Measurements from ENCODE around the gene AQR.

Gene AQR

DNA sequence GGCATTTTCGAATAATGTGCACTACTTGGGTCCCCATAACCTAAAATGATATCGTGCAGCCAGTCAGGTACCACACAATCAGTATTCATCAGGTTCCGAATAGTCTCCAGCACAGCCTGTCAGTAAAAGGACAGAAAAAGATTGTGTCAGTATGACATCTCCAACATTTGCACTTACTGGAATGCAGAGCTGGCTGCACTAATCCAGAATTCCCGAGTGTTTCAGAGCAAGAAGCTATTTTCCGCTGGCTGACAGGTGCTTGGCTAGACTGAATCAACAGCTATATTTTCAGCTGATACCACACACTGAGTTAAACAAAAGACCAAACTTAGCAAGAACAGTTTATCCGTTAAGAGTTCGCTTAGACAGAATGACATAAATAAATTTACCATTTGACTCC is 68.8 kb downstream of the AQR start:
- Histone ChIP-seq H3K4me1 (ENCODE audit: control insufficient read depth, low read length) (no peaks in the 10 kb centered on the region), H3K27ac (ENCODE audit: low read depth, low read length) (no peak overlapping the region), H3K9me2 (replicated peaks; ENCODE audit: control insufficient read depth, low read length) (no peaks in the 10 kb centered on the region), H3K4me3 (ENCODE audit: low read length) (no peak overlapping the region), H3F3A (ENCODE audit: control insufficient read depth, insufficient read depth) (0 out of 2 replicates have a peak, but pooled peaks cover 2% of the 10 kb centered on the region), H4K20me1 (ENCODE audit: control insufficient read depth, insufficient read depth, low read depth, low read length) (no peaks in the 10 kb centered on the region), H3K79me2 (ENCODE audit: control insufficient read depth, low read length) (no peaks in the 10 kb centered on the region), H3K27me3 (ENCODE audit: control insufficient read depth, low read length) (no peaks in the 10 kb centered on the region), H3K9me3 (ENCODE audit: control insufficient read depth, insufficient read depth, low read length) (no peaks in the 10 kb centered on the region), H3K36me3 (ENCODE audit: control insufficient read depth, low read length) (peaks cover 64% of the 10 kb centered on the region), H3K4me2 (ENCODE audit: low read length) (no peak overlapping the region)
- TF ChIP-seq, protein P1, sequence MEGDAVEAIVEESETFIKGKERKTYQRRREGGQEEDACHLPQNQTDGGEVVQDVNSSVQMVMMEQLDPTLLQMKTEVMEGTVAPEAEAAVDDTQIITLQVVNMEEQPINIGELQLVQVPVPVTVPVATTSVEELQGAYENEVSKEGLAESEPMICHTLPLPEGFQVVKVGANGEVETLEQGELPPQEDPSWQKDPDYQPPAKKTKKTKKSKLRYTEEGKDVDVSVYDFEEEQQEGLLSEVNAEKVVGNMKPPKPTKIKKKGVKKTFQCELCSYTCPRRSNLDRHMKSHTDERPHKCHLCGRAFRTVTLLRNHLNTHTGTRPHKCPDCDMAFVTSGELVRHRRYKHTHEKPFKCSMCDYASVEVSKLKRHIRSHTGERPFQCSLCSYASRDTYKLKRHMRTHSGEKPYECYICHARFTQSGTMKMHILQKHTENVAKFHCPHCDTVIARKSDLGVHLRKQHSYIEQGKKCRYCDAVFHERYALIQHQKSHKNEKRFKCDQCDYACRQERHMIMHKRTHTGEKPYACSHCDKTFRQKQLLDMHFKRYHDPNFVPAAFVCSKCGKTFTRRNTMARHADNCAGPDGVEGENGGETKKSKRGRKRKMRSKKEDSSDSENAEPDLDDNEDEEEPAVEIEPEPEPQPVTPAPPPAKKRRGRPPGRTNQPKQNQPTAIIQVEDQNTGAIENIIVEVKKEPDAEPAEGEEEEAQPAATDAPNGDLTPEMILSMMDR (IDR thresholded peaks at IDR 0.05; ENCODE audit: low read depth, low read length, poor library complexity, severe bottlenecking), result no peak
- TF ChIP-seq EZH2phosphoT487 (IDR thresholded peaks at IDR 0.05; ENCODE audit: borderline replicate concordance, low read length), result no peak

GRCh38 chr15:34896183-34896582 is 73.4 kb downstream of the AQR start:
- Histone ChIP-seq H3F3A (ENCODE audit: control insufficient read depth, insufficient read depth) (no peaks in the 10 kb centered on the region), H3K36me3 (ENCODE audit: control insufficient read depth, low read length) (peaks cover 74% of the 10 kb centered on the region)
- TF ChIP-seq EZH2phosphoT487 (IDR thresholded peaks at IDR 0.05; ENCODE audit: borderline replicate concordance, low read length), result no peak
- TF ChIP-seq, protein P1 (IDR thresholded peaks at IDR 0.05; ENCODE audit: low read depth, low read length, poor library complexity, severe bottlenecking), result no peak

GRCh38 chr15:34893967-34894366 is 75.6 kb downstream of the AQR start:
- no peak overlapping the region for H3K4me3 ChIP-seq (ENCODE audit: low read length)
- H3K9me3 ChIP-seq (ENCODE audit: control insufficient read depth, insufficient read depth, low read length), result peaks cover 9% of the 10 kb centered on the region; the same call in 1 of the 2 replicates
- no peak overlapping the region for H3K27ac ChIP-seq (ENCODE audit: low read depth, low read length)
- no peaks in the 10 kb centered on the region for H3K9me2 ChIP-seq (replicated peaks; ENCODE audit: control insufficient read depth, low read length)
- H3F3A ChIP-seq (ENCODE audit: control insufficient read depth, insufficient read depth), result no peaks in the 10 kb centered on the region
- no peaks in the 10 kb centered on the region for H3K79me2 ChIP-seq (ENCODE audit: control insufficient read depth, low read length)
- no peak overlapping the region for H3K4me2 ChIP-seq (ENCODE audit: low read length)
- no peaks in the 10 kb centered on the region for H3K4me1 ChIP-seq (ENCODE audit: control insufficient read depth, low read length)
- TF ChIP-seq EZH2phosphoT487 (IDR thresholded peaks at IDR 0.05; ENCODE audit: borderline replicate concordance, low read length), result no peak
- TF ChIP-seq, protein P1 (IDR thresholded peaks at IDR 0.05; ENCODE audit: low read depth, low read length, poor library complexity, severe bottlenecking), result no peak
- H3K36me3 ChIP-seq (ENCODE audit: control insufficient read depth, low read length), result peaks cover 81% of the 10 kb centered on the region
- H4K20me1 ChIP-seq (ENCODE audit: control insufficient read depth, insufficient read depth, low read depth, low read length), result no peaks in the 10 kb centered on the region
- no peaks in the 10 kb centered on the region for H3K27me3 ChIP-seq (ENCODE audit: control insufficient read depth, low read length)

More at GRCh38 chr15:34896183-34896582, 73.4 kb downstream of the AQR start:
- Histone ChIP-seq H4K20me1 (ENCODE audit: control insufficient read depth, insufficient read depth, low read depth, low read length) (no peaks in the 10 kb centered on the region), H3K27ac (ENCODE audit: low read depth, low read length) (no peak overlapping the region), H3K27me3 (ENCODE audit: control insufficient read depth, low read length) (no peaks in the 10 kb centered on the region), H3K9me3 (ENCODE audit: control insufficient read depth, insufficient read depth, low read length) (peaks cover 9% of the 10 kb centered on the region; the same call in 1 of the 2 replicates), H3K4me2 (ENCODE audit: low read length) (no peak overlapping the region), H3K79me2 (ENCODE audit: control insufficient read depth, low read length) (no peaks in the 10 kb centered on the region), H3K9me2 (replicated peaks; ENCODE audit: control insufficient read depth, low read length) (no peaks in the 10 kb centered on the region), H3K4me1 (ENCODE audit: control insufficient read depth, low read length) (no peaks in the 10 kb centered on the region), H3K4me3 (ENCODE audit: low read length) (no peak overlapping the region)
